Measurements from ENCODE around the gene LGR6. TPM values are rescaled to one million over a fixed set of nuclear protein-coding genes. Genes with fewer than 3 reads are reported as not detected.

The LGR6 gene
- total and polyA plus RNA-seq, 10 of the 15 experiments (the other 5 are each of a cell fraction or from before 2014, with no cell fraction given), result not detected

- DNase-seq (ENCODE audit: low read depth, low spot score), result no peak
- POLR2A ChIA-PET, result no interaction called here
- Histone ChIP-seq H3K9me3 (replicated peaks; ENCODE audit: control insufficient read depth, insufficient read depth, low read length) (no peaks in the 10 kb centered on the region), H3K9ac (ENCODE audit: control insufficient read depth, insufficient read depth, low read length) (no peak overlapping the region), H4K20me1 (ENCODE audit: control insufficient read depth, insufficient read depth) (no peaks in the 10 kb centered on the region), H3K36me3 (ENCODE audit: control insufficient read depth in 2 of 2, insufficient read depth in 2 of 2, low read length in 1 of 2) (no peaks in the 10 kb centered on the region), H3K79me2 (ENCODE audit: control insufficient read depth, insufficient read depth, low read length) (no peaks in the 10 kb centered on the region), H3K27me3 (replicated peaks in 1 of 2; ENCODE audit: control insufficient read depth in 2 of 2, insufficient read depth in 2 of 2, low read length in 1 of 2) (peaks cover 11 to 15% of the 10 kb centered on the region in 2 experiments), H3K27ac (ENCODE audit: control insufficient read depth, insufficient read depth) (no peak overlapping the region), H3K4me2 (ENCODE audit: control insufficient read depth, insufficient read depth) (no peak overlapping the region), H3K4me3 (no peak overlapping the region), H2AFZ (ENCODE audit: control insufficient read depth, low read depth, low read length) (no peak overlapping the region), H3K4me1 (ENCODE audit: control insufficient read depth, insufficient read depth, low read length) (no peaks in the 10 kb centered on the region)
- intact Hi-C loops (cut with micrococcal nuclease; ENCODE audit: unreplicated experiment), result no loop called here
- CTCF ChIA-PET, result interaction anchor here (1.2 to 1.4 kb wide), 2 partner anchors 30 to 51 kb away, joined by 3 read pairs; no protein-coding TSS in a partner anchor
- SMC1A ChIA-PET (ENCODE audit: uncharacterized antibody, unreplicated experiment), result interaction anchor here (1.3 kb wide), 1 partner anchor 8 kb away, joined by 3 read pairs; no protein-coding TSS in a partner anchor
- in situ Hi-C loops (cut with MboI), result no loop called here
- 13% methylated on average over 31 of the region's 56 CpGs for WGBS (ENCODE audit: insufficient coverage, insufficient replicate concordance, low lambda C conversion rate, missing lambda C conversion rate)
- RAD21 ChIA-PET (ENCODE audit: unreplicated experiment), result no interaction called here
- TF ChIP-seq RELA (IDR thresholded peaks at IDR 0.05; ENCODE audit: borderline replicate concordance, partially characterized antibody) (no peak), RB1 (IDR thresholded peaks at IDR 0.05; ENCODE audit: borderline replicate concordance) (no peak), ZNF274 (IDR thresholded peaks at IDR 0.05; ENCODE audit: insufficient read depth, insufficient read length) (no peak), CBX3 (IDR thresholded peaks at IDR 0.05; ENCODE audit: borderline replicate concordance, low read depth) (no peak), SUPT20H (IDR thresholded peaks at IDR 0.05; ENCODE audit: borderline replicate concordance, control insufficient read depth, low read depth, low read length) (no peak), RCOR1 (conservative IDR thresholded peaks at IDR 0.05; ENCODE audit: low read depth, low read length) (no peak), PAX5 (IDR thresholded peaks at IDR 0.05; ENCODE audit: borderline replicate concordance, low read depth, low read length) (no peak), BCL3 (IDR thresholded peaks at IDR 0.05; ENCODE audit: borderline replicate concordance, insufficient read depth, low read depth, low read length, poor library complexity, severe bottlenecking) (no peak), RELB (IDR thresholded peaks at IDR 0.05; ENCODE audit: low read depth) (no peak), RBBP5 (conservative IDR thresholded peaks at IDR 0.05) (no peak), REST (IDR thresholded peaks at IDR 0.05; ENCODE audit: low read depth, low read length) (no peak), SREBF1 (IDR thresholded peaks at IDR 0.05; ENCODE audit: low read length) (no peak), MEF2A (IDR thresholded peaks at IDR 0.05; ENCODE audit: insufficient read depth, low read depth, low read length) (no peak)
- BruUV-seq (replicated peaks), result no TSS peak
- ATAC-seq, result no peak
- FAIRE-seq, result no peak
Observed at GRCh38 chr1:202214089-202214843, 20.7 kb downstream of the LGR6 start.
